Measurements from ENCODE around the gene TNS1. TPM values are rescaled to one million over a fixed set of nuclear protein-coding genes. Genes with fewer than 3 reads are reported as not detected.

Gene TNS1
- total RNA-seq, 1 donor from 2014 or later, result 227 TPM

- Mint-ChIP-seq H3K4me3 (ENCODE audit: unreplicated experiment) (peak overlapping the region; percentile 50), H3K36me3 (ENCODE audit: low read depth) (peaks cover 34% of the 10 kb centered on the region), H3K27me3 (ENCODE audit: low read depth) (no peaks in the 10 kb centered on the region), H3K9me3 (ENCODE audit: low read depth) (no peaks in the 10 kb centered on the region), H3K27ac (ENCODE audit: unreplicated experiment) (peak overlapping the region; percentile 98), H3K4me1 (ENCODE audit: low read depth) (peaks cover 58% of the 10 kb centered on the region)
- no peak for TF ChIP-seq CTCF (IDR thresholded peaks at IDR 0.05)
- peak; percentile 75 for DNase-seq (ENCODE audit: low spot score)
Measured at GRCh38 chr2:217849154-217849975, 153.4 kb downstream of the TNS1 start.

DNA sequence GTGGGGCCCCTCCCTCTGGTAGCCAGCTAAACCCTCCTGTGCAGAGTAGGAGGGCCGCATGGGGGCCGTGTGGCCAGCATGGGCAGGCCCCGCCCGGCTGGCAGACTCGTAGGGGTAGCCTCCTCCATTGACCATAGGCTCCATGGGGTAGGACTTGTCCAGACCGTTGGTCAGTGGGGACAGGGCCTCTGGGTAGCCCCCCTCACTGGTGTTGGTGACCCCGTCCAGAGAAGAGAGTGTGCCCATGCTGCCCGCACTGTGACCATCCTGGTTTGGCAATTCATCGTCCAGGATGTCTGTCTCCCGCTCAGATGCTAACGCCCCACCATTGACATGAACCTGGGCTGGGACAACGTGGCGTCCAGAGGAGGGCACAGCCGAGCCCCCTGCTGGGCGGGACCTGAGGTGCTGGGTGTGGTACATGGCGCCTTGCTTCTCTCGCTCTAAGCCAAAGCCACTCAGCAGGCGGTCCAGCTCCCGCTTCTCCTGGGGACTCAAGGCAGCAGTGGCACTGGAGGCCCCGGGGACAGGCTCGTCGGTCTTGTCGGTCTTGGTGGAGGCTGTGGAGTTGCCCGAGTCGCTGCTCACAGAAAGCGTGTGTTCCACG, 154.3 kb downstream of the TNS1 start:
- H3K27me3 Mint-ChIP-seq (ENCODE audit: low read depth), result no peaks in the 10 kb centered on the region

DNA sequence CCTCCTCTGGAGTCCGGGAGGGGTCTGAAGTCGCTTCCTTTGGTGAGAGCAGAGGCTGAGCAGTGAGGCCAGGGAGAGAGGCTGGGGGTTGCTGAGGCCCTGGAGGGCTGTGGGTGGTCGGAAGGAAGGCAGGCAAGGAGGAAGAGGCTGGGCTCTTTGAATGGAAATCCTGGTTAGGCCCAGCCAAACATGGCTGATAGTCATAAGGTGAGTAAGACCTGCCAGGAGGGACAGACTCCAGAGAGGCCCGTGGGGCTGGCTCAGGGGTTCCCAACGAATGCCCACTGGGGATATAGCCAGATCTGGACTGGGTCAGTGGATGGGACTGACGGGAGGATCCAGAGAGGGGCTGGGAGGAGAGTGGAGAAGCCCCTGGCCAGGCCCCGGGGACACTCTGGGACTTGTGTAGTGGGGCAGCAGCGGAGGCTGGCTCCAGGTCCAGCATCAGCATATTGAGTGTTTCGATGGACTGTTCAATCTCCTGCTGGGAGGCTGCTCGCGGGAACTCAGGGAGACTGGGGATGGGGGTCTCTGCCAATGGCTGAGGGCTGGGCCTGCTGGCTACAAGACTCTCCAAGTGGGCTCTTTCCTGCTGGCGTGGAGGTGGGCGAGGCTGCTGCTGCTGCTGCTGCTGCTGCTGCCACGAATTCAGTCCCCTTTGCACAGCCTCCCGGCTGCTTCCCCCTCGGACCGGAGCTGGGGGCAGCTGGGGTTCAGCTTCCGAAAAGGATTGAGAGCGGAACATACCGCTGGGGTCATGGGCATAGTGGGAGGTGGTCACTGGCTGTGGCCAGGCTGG, 155.0 kb downstream of the TNS1 start:
- Mint-ChIP-seq H3K27me3 (ENCODE audit: low read depth) (no peaks in the 10 kb centered on the region), H3K36me3 (ENCODE audit: low read depth) (peaks cover 26% of the 10 kb centered on the region), H3K27ac (ENCODE audit: unreplicated experiment) (no peak overlapping the region), H3K9me3 (ENCODE audit: low read depth) (no peaks in the 10 kb centered on the region), H3K4me1 (ENCODE audit: low read depth) (peaks cover 42% of the 10 kb centered on the region), H3K4me3 (ENCODE audit: unreplicated experiment) (no peak overlapping the region)
- TF ChIP-seq CTCF (IDR thresholded peaks at IDR 0.05), result no peak
- no peak for DNase-seq (ENCODE audit: low spot score)

More for the DNA sequence above, 154.3 kb downstream of the TNS1 start:
- Mint-ChIP-seq H3K4me3 (ENCODE audit: unreplicated experiment) (no peak overlapping the region), H3K27ac (ENCODE audit: unreplicated experiment) (peak overlapping the region; percentile 36), H3K4me1 (ENCODE audit: low read depth) (peaks cover 49% of the 10 kb centered on the region), H3K9me3 (ENCODE audit: low read depth) (no peaks in the 10 kb centered on the region), H3K36me3 (ENCODE audit: low read depth) (peaks cover 31% of the 10 kb centered on the region)
- peak; percentile 91 for DNase-seq (ENCODE audit: low spot score)
- TF ChIP-seq CTCF (IDR thresholded peaks at IDR 0.05), result no peak

- DNase-seq (ENCODE audit: low spot score), result no peak
- Mint-ChIP-seq H3K27me3 (ENCODE audit: low read depth) (no peaks in the 10 kb centered on the region), H3K9me3 (ENCODE audit: low read depth) (no peaks in the 10 kb centered on the region), H3K36me3 (ENCODE audit: low read depth) (peaks cover 21% of the 10 kb centered on the region), H3K27ac (ENCODE audit: unreplicated experiment) (no peak overlapping the region), H3K4me3 (ENCODE audit: unreplicated experiment) (no peak overlapping the region), H3K4me1 (ENCODE audit: low read depth) (peaks cover 35% of the 10 kb centered on the region)
- no peak for TF ChIP-seq CTCF (IDR thresholded peaks at IDR 0.05)
Measured at GRCh38 chr2:217847115-217847514, 155.7 kb downstream of the TNS1 start.

- Mint-ChIP-seq H3K27ac (ENCODE audit: unreplicated experiment) (no peak overlapping the region), H3K36me3 (ENCODE audit: low read depth) (peaks cover 21% of the 10 kb centered on the region), H3K4me1 (ENCODE audit: low read depth) (peaks cover 28% of the 10 kb centered on the region)
Measured at GRCh38 chr2:217846321-217846743, 156.5 kb downstream of the TNS1 start.

More at GRCh38 chr2:217846321-217846743, 156.5 kb downstream of the TNS1 start:
- no peaks in the 10 kb centered on the region for H3K27me3 Mint-ChIP-seq (ENCODE audit: low read depth)
- no peaks in the 10 kb centered on the region for H3K9me3 Mint-ChIP-seq (ENCODE audit: low read depth)
- DNase-seq (ENCODE audit: low spot score), result no peak
- TF ChIP-seq CTCF (IDR thresholded peaks at IDR 0.05), result no peak
- H3K4me3 Mint-ChIP-seq (ENCODE audit: unreplicated experiment), result no peak overlapping the region
